HuH-7 (cell line): Measurements from ENCODE around the gene SFXN5.

Experiments used
- DNase-seq: peaks from one replicate; pipeline ENCODE4 v3.0.0; 2011; ENCODE audit warnings: low spot score

The SFXN5 gene

GRCh38 chr2:72973566-72974435 is 97.7 kb downstream of the SFXN5 start:
- peak; percentile 93 for DNase-seq

- DNase-seq = no peak
Observed at GRCh38 chr2:72973137-72973535, 98.4 kb downstream of the SFXN5 start.

- DNase-seq = no peak
Observed at GRCh38 chr2:72972352-72973136, 99.0 kb downstream of the SFXN5 start.

- no peak for DNase-seq
Observed at GRCh38 chr2:72971036-72971435, 100.5 kb downstream of the SFXN5 start.

GRCh38 chr2:72969706-72970105 is 101.8 kb downstream of the SFXN5 start:
- no peak for DNase-seq

- no peak for DNase-seq
Observed at GRCh38 chr2:72968286-72968685, 103.2 kb downstream of the SFXN5 start.

- DNase-seq = no peak
Observed at GRCh38 chr2:72965770-72966450, 105.6 kb downstream of the SFXN5 start.

- DNase-seq = no peak
Observed at GRCh38 chr2:72965016-72965415, 106.5 kb downstream of the SFXN5 start.

GRCh38 chr2:72964146-72964525 is 107.4 kb downstream of the SFXN5 start:
- DNase-seq = no peak

GRCh38 chr2:72963423-72964145 is 107.9 kb downstream of the SFXN5 start:
- no peak for DNase-seq

- no peak for DNase-seq
Observed at GRCh38 chr2:72962911-72963310, 108.6 kb downstream of the SFXN5 start.

GRCh38 chr2:72961853-72962468 is 109.6 kb downstream of the SFXN5 start:
- no peak for DNase-seq

- DNase-seq = no peak
Observed at GRCh38 chr2:72961036-72961720, 110.3 kb downstream of the SFXN5 start.

GRCh38 chr2:72959995-72960981 is 111.2 kb downstream of the SFXN5 start:
- no peak for DNase-seq

GRCh38 chr2:72959554-72959953 is 112.0 kb downstream of the SFXN5 start:
- DNase-seq = no peak

- no peak for DNase-seq
Observed at GRCh38 chr2:72958542-72959385, 112.7 kb downstream of the SFXN5 start.

- no peak for DNase-seq
Observed at GRCh38 chr2:72956936-72957335, 114.6 kb downstream of the SFXN5 start.

GRCh38 chr2:72956050-72956395 is 115.5 kb downstream of the SFXN5 start:
- DNase-seq = no peak
